ENCODE measurements around the gene PRTN3. TPM values are rescaled to one million over a fixed set of nuclear protein-coding genes. Genes with fewer than 3 reads are reported as not detected.
"Not testable (repeated sequence)": the region's sequence is repeated elsewhere in the genome, so short reads cannot be mapped to it uniquely, and the experiment has no call there.

PRTN3 gene
- total RNA-seq, 1 experiment from 2014 or later = not detected

DNA sequence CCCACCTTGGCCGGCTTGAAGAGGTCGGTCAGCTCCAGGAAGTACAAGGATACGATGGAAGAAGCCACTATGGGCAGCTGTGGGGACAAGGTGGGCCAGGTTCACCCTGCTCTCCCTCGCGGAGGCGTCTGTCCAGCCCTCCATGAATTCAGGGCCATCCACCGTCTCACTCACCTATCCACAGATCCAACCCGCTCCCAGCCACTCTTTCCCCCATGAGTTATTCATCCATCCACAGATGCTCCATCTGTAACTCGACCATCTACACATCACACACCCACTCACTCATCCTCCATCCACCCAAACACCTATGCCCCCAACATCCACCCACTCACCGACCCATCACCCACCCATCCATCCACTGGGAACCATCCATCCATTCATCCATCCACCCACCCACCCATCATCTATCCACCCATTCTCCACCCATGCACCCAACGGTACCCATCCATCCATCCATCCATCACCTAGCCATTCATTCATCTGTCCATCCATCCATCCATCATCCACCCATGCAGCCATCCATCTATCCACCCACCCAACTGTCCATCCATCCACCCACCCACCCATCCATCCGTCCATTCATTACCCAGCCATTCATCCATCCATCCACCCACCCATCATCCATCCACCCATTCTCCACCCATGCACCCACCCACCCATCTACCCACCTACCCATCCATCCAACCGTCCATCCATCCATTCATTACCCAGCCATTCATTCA is 24.9 kb upstream of the PRTN3 start:
- DNase-seq (ENCODE audit: low read depth) = no peak

DNA sequence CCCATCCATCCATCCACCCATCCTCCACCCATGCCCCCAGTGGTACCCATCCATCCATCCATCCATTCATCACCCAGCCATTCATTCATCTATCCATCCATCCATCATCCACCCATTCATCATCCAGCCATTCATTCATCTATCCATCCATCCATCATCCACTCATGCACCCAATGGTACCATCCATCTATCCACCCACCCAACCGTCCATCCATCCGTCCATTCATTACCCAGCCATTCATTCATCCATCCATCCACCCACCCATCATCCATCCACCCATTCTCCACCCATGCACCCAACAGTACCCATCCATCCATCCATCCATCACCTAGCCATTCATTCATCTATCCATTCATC is 24.3 kb upstream of the PRTN3 start:
- no peak for DNase-seq (ENCODE audit: low read depth)

DNA sequence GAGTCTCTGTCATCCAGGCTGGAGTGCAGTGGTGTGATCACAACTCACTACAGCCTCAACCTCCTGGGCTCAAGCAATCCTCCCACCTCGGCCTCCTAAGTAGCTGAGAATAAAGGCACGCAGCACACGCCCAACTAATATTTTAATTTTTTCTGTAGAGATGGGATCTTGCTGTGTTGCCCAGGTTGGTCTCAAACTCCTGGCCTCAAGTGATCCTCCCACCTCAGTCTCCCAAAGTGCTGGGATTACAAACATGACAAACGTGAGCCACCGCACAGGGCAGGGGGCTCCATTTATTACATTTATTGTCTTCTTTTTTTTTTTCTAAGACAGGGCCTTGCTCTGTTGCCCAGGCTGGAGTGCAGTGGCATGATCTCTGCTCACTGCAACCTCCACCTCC is 20.6 kb upstream of the PRTN3 start:
- DNase-seq (ENCODE audit: low read depth) = not testable (repeated sequence)

- DNase-seq (ENCODE audit: low read depth) = no peak
Measured at GRCh38 chr19:821231-821824, 19.5 kb upstream of the PRTN3 start.

DNA sequence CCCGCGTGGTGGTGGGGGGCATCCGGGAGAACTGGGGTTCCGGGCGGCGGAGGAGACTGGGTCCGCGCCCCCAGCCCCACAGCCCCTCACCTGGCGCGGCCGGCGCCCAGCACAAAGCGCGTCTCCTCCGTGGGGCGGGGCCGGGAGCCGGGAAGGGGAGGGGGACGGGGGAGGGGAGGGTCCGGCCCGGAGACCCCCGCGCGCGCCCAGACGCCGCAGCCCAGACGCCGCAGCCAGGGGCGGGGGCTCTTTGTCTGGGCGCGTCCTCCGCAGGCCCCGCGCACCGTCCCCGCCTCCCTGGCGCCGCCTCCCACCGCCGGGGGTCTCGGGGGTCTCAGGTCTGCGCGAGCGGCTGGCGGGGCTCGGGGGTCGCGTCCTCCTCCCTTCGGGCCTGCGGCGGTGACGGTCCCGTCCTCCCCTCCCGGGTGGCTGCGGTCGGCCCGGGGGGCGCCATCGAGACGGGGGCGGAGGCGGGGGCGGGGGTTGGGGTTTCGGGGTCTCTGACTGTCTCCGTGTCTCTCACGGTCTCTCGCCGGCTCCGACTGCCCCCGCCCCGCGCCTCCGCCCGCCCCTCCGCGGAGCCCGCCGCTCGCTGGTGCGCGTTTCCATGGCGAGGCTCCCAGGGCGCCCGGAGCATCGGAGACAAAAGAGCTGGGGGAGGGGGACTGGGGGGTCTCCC is 18.8 kb upstream of the PRTN3 start, which contains the start of gene PLPPR3:
TSS of gene PLPPR3 (minus strand) at position 131 of the 679 bp plus-strand sequence. CDS start 396 bp downstream, outside the sequence.
- no peak for DNase-seq (ENCODE audit: low read depth)

DNA sequence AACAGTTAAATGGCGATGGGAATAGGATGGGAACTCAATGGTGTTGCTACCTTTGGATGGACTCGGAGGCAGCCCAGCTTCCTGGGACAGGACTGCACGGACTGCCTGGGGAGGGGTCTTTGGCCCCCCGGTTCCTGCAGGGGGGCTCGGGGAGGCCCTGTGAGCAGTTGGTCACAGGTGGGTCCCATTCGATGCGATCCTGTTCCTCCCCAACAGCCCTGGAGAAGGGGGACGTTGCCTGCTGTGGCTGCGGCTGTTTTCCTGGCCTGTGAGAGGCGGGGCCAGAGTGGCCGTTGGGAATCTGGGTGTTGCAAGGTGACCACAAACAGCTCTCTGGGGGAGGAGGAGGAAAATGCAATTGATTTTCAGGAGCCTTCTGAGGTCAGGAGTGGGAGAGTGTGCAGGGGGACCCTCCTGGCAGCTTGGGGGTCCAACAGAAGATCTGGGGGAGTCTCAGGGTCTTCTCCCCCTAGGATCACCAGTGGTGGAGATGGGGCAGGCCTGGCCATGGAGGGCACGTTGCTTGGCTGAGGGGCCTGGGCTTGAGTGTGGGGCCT is 17.2 kb upstream of the PRTN3 start:
- DNase-seq (ENCODE audit: low read depth) = peak; percentile 53

- DNase-seq (ENCODE audit: low read depth) = no peak
Measured at GRCh38 chr19:824885-825284, 15.9 kb upstream of the PRTN3 start.

- no peak for DNase-seq (ENCODE audit: low read depth)
Measured at GRCh38 chr19:825897-826644, 14.7 kb upstream of the PRTN3 start.

GRCh38 chr19:827314-827709 is 13.5 kb upstream of the PRTN3 start:
- DNase-seq (ENCODE audit: low read depth) = no peak

DNA sequence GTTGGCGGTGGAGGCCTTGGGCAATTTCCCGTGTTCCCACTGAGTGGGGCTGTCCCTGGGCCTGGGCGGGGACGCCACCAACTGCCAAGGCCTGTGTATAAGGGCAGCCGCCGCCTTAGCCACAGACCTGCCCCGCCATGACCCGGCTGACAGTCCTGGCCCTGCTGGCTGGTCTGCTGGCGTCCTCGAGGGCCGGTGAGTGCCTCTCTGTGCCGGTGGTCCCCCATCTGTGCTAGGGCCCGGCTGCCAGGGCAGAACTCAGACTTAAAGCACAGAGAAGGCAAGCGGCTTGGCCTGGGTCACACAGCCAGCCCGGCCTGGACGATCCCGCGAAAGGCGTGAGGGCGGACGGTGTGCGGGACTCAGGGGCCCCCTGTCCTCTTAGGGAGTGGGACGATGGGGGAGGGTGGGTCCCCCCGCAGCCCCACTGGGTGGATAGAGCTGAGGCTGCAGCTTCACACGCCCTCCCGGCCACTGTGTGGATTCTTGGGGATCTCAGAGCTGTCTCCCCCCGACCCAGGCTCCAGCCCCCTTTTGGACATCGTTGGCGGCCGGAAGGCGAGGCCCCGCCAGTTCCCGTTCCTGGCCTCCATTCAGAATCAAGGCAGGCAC is 13.0 kb upstream of the PRTN3 start, which contains the start of gene AZU1:
TSS of gene AZU1 (plus strand) at position 128 of the 612 bp plus-strand sequence. CDS start at position 138, 10 bp downstream.
- no peak for DNase-seq (ENCODE audit: low read depth)

GRCh38 chr19:829129-829758 is 11.6 kb upstream of the PRTN3 start:
- DNase-seq (ENCODE audit: low read depth) = no peak

DNA sequence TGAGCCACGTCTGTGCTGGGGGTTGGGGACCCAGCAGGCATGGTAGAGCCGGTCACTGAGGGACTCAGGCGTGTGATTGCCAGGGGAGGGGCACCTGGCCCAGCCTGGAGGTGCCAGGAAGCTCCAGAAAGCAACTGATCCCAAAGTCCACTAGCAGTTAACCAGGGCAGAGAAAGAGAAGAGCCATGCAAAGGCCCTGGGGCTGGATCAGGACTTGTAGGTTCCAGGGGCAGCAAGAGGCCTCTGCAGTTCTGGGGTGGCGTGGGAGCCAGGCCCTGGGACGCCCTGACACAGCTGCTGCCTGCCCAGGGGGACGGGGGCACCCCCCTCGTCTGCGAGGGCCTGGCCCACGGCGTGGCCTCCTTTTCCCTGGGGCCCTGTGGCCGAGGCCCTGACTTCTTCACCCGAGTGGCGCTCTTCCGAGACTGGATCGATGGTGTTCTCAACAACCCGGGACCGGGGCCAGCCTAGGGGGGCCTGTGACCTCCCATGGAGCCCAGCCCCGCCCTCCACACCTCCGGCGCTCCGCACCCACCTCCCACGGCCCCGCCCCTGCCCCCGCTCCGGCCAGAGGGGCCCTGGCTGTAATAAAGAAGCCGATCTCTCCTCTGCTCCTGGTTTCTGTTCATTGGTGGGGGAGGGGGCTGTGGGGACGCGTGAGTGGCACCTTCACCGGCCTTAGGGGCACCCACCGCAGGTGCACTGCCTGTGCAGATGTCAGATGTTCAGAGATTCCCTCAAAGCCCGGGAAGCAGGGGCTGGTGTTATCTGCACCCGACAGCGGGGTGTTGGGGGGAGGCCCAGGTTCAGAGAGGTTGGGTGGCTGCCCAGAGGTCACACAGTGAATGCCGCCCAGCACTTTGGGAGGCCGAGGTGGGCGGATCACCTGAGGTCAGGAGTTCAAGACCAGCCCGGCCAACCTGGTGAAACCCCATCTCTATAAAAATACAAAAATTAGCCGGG is 9.1 kb upstream of the PRTN3 start:
- DNase-seq (ENCODE audit: low read depth) = no peak

GRCh38 chr19:834216-834615 is 6.6 kb upstream of the PRTN3 start:
- DNase-seq (ENCODE audit: low read depth) = peak; percentile 34

- no peak for DNase-seq (ENCODE audit: low read depth)
Measured at GRCh38 chr19:835210-835810, 5.5 kb upstream of the PRTN3 start.

- DNase-seq (ENCODE audit: low read depth) = not testable (repeated sequence)
Measured at GRCh38 chr19:842802-843179, 2.0 kb downstream of the PRTN3 start.

DNA sequence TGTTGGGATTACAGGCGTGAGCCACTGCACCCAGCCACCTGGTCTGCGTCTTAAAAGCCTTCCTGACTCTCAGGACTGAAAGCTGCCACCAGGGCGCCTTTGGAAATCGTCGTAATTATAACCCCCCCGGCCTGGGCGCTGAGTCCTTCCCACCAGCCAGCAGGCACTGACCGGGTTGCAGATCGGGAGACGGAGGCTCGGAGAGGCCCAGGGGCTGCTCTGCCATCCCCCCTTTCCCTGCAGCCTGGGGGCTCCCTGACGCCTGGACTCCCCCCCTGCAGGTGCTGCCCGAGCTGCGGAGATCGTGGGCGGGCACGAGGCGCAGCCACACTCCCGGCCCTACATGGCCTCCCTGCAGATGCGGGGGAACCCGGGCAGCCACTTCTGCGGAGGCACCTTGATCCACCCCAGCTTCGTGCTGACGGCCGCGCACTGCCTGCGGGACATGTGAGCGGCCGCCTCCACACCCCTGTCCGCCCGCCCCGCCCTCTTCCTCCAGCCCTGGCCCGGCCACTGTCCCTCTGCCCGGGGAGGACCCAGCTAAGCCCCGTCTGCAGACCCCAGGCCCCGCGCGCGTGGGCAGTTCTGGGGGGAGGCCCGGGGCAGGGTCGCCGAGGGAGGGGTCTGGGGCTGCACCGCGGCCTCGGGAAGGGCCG is 2.5 kb downstream of the PRTN3 start:
- DNase-seq (ENCODE audit: low read depth) = no peak

GRCh38 chr19:843836-844545 is 3.2 kb downstream of the PRTN3 start:
- no peak for DNase-seq (ENCODE audit: low read depth)

DNA sequence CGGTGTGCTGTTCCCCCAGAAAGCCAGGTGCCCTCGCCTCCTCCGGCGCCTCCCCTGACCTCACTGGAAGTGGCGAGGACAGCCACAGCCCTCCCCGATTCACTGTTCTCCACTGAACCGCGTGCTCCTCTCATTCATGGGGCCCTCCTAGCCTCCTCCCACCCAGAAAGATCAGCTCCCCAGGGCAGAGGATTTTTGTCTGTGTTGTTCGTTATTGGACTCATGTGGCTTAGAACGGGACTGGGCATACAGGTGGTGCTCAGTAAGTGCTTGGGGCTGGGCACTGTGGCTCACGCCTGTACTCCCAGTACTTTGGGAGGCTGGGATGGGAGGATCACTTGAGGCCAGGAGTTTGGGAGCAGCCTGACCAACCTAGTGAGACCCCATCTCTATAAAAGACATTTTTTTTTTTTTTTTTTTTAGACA is 3.8 kb downstream of the PRTN3 start:
- DNase-seq (ENCODE audit: low read depth) = no peak

All from RPMI7951 (cell line).